Peyer's patch (tissue), 4 donors: Measurements from ENCODE around the gene BCAS3.

Experiments used
- CTCF ChIP-seq, 6 experiments: fragments of 450-650 bp in 4 of 6; fragments of 200-600 bp in 2 of 6; sonication (generic) in 1 of 6; IDR thresholded peaks; one replicate each; pipeline ENCODE4 v1.5.1; 2017 to 2019; ENCODE audit warnings: antibody characterized with exemption in 6 of 6, mild to moderate bottlenecking in 3 of 6, moderate library complexity in 1 of 6
- POLR2A ChIP-seq, 2 donors: fragments of 450-650 bp; IDR thresholded peaks; one replicate each; pipeline ENCODE4 v1.5.1; 2017; ENCODE audit warnings: antibody characterized with exemption in 2 of 2, mild to moderate bottlenecking in 2 of 2, moderate library complexity in 2 of 2

GRCh38 chr17:61411011-61411260, 733.3 kb downstream of the BCAS3 start:
- TF ChIP-seq CTCF (IDR thresholded peaks at IDR 0.05): peak in 1 of 6 experiments; percentile 20
- TF ChIP-seq POLR2A (IDR thresholded peaks at IDR 0.05): no peak
